Left ventricle myocardium inferior (tissue), 1 donor: ENCODE data around the gene GUCY1A2. TPM values are rescaled to one million over a fixed set of nuclear protein-coding genes. Genes with fewer than 3 reads are reported as not detected.

Experiments used
- DNase-seq: peaks from one replicate; pipeline ENCODE4 v3.0.0-alpha.2; 2020
- H3K27ac ChIP-seq: fragments of 200-600 bp; replicated peaks from 2 replicates; pipeline ENCODE4 v1.8.0; 2021
- H3K27me3 ChIP-seq: fragments of 200-600 bp; 2 replicates; pipeline ENCODE4 v1.8.0; 2021; ENCODE audit warnings: low read depth
- H3K36me3 ChIP-seq: fragments of 200-600 bp; 2 replicates; pipeline ENCODE4 v1.8.0; 2021
- H3K4me1 ChIP-seq: fragments of 200-600 bp; 2 replicates; pipeline ENCODE4 v1.8.0; 2021
- H3K4me3 ChIP-seq: fragments of 200-600 bp; 2 replicates; pipeline ENCODE4 v1.8.0; 2021; ENCODE audit warnings: mild to moderate bottlenecking, moderate library complexity
- H3K9me3 ChIP-seq: fragments of 200-600 bp; replicated peaks from 2 replicates; pipeline ENCODE4 v1.8.0; 2021
- intact Hi-C: fragments of 100-400 bp; cut with micrococcal nuclease; formaldehyde crosslinking; loops from one replicate; pipeline ENCODE4 v1.11.0; 2022
- total RNA-seq: library from RNA; stranded (reverse); fragmentation: NEBNext Ultra II Directional; extraction: Animal tissue kit (Norgen Biotek cat#: 25700); gene quantifications from one replicate; pipeline ENCODE4 v1.2.1, GENCODE V29; 2021
- TF ChIP-seq, protein P1 (sequence below): fragments of 200-600 bp; IDR thresholded peaks from 2 replicates; pipeline ENCODE4 v1.8.0; 2021; ENCODE audit warnings: antibody characterized with exemption, mild to moderate bottlenecking, borderline replicate concordance
- donor health status: DM: no; HTN: yes; CAD: no; lungs with severe emphysema.

GUCY1A2 gene
- total RNA-seq, 1 donor from 2014 or later = 10.2 TPM

GRCh38 chr11:107011977-107012376, 6.3 kb downstream of the GUCY1A2 start:
- Histone ChIP-seq H3K4me3 (no peak overlapping the region), H3K9me3 (no peaks in the 10 kb centered on the region), H3K27me3 (peaks cover 28% of the 10 kb centered on the region), H3K36me3 (no peaks in the 10 kb centered on the region), H3K4me1 (peaks cover under 1% of the 10 kb centered on the region), H3K27ac (no peak overlapping the region)
- intact Hi-C loops = no loop called here
- TF ChIP-seq, protein P1, sequence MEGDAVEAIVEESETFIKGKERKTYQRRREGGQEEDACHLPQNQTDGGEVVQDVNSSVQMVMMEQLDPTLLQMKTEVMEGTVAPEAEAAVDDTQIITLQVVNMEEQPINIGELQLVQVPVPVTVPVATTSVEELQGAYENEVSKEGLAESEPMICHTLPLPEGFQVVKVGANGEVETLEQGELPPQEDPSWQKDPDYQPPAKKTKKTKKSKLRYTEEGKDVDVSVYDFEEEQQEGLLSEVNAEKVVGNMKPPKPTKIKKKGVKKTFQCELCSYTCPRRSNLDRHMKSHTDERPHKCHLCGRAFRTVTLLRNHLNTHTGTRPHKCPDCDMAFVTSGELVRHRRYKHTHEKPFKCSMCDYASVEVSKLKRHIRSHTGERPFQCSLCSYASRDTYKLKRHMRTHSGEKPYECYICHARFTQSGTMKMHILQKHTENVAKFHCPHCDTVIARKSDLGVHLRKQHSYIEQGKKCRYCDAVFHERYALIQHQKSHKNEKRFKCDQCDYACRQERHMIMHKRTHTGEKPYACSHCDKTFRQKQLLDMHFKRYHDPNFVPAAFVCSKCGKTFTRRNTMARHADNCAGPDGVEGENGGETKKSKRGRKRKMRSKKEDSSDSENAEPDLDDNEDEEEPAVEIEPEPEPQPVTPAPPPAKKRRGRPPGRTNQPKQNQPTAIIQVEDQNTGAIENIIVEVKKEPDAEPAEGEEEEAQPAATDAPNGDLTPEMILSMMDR = no peak
- DNase-seq = no peak

DNA sequence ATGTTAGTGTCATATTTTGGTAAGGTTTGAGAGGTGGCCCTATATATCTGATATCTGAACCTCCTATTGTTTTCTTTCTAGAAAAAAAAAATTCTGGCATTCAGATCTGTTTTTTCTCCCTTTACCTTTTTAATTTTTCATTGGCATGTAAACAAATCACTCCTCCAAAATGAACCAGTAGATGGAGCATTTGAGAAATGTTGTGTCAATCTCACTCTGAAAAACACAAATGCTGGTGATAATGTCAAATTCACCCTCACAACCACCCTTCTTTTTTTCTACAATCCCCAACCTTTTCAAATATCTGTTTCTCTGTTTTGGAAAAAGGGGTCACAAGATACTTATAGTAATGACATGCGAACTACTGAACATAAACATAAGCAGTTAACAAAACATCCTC, 9.1 kb downstream of the GUCY1A2 start:
- Histone ChIP-seq H3K9me3 (no peaks in the 10 kb centered on the region), H3K27me3 (peaks cover 5% of the 10 kb centered on the region), H3K4me3 (no peak overlapping the region), H3K36me3 (no peaks in the 10 kb centered on the region), H3K27ac (no peak overlapping the region), H3K4me1 (no peaks in the 10 kb centered on the region)
- intact Hi-C loops = no loop called here
- TF ChIP-seq, protein P1 = no peak
- DNase-seq = no peak

GRCh38 chr11:107006076-107006833, 12.0 kb downstream of the GUCY1A2 start:
- no peak for DNase-seq
- H3K4me1 ChIP-seq = no peaks in the 10 kb centered on the region
- no peaks in the 10 kb centered on the region for H3K36me3 ChIP-seq
- TF ChIP-seq, protein P1 = no peak
- H3K27ac ChIP-seq = no peak overlapping the region
- H3K4me3 ChIP-seq = no peak overlapping the region
- intact Hi-C loops = no loop called here
- no peaks in the 10 kb centered on the region for H3K9me3 ChIP-seq
- no peaks in the 10 kb centered on the region for H3K27me3 ChIP-seq

- no peaks in the 10 kb centered on the region for H3K9me3 ChIP-seq
Measured at GRCh38 chr11:106999196-106999595, 19.1 kb downstream of the GUCY1A2 start.

GRCh38 chr11:106998916-106999188, 19.4 kb downstream of the GUCY1A2 start:
- H3K27me3 ChIP-seq = no peaks in the 10 kb centered on the region
- no peak overlapping the region for H3K4me3 ChIP-seq
- TF ChIP-seq, protein P1 = no peak
- intact Hi-C loops = no loop called here
- H3K27ac ChIP-seq = no peak overlapping the region
- no peaks in the 10 kb centered on the region for H3K9me3 ChIP-seq
- no peaks in the 10 kb centered on the region for H3K4me1 ChIP-seq
- no peak for DNase-seq
- H3K36me3 ChIP-seq = no peaks in the 10 kb centered on the region

More at GRCh38 chr11:106999196-106999595, 19.1 kb downstream of the GUCY1A2 start:
- Histone ChIP-seq H3K36me3 (no peaks in the 10 kb centered on the region), H3K27ac (no peak overlapping the region), H3K27me3 (no peaks in the 10 kb centered on the region), H3K4me1 (no peaks in the 10 kb centered on the region), H3K4me3 (no peak overlapping the region)
- TF ChIP-seq, protein P1 = no peak
- intact Hi-C loops = no loop called here
- DNase-seq = no peak
